WERI-Rb-1 (cell line): ENCODE results near the gene MRPL1.

Experiments
- DNase-seq: peaks from one replicate; pipeline ENCODE4 v3.0.0-alpha.2; 2020
- H3K27ac ChIP-seq: fragments of 250-450 bp; sonication (Bioruptor Pico); 2 replicates; pipeline ENCODE4 v1.5.1; 2020; ENCODE audit warnings: mild to moderate bottlenecking, moderate library complexity
- H3K27me3 ChIP-seq: fragments of 250-450 bp; sonication (Bioruptor Pico); 2 replicates; pipeline ENCODE4 v1.5.1; 2021; ENCODE audit warnings: mild to moderate bottlenecking, low read depth, moderate library complexity; ENCODE audit not compliant: insufficient read depth, severe bottlenecking
- H3K36me3 ChIP-seq: fragments of 250-450 bp; sonication (Bioruptor Pico); 2 replicates; pipeline ENCODE4 v1.5.1; 2020; ENCODE audit warnings: mild to moderate bottlenecking, moderate library complexity
- H3K4me3 ChIP-seq: 2 replicates; pipeline ENCODE4 v1.5.1; 2011; ENCODE audit warnings: low read depth, mild to moderate bottlenecking, control low read depth, low read length
- H3K9me3 ChIP-seq: fragments of 250-450 bp; sonication (Bioruptor Pico); 2 replicates; pipeline ENCODE4 v1.5.1; 2021; ENCODE audit warnings: mild to moderate bottlenecking, moderate library complexity; ENCODE audit not compliant: severe bottlenecking
- TF ChIP-seq, protein P1 (sequence below): IDR thresholded peaks from 2 replicates; pipeline ENCODE4 v1.5.1; 2011; ENCODE audit warnings: low read depth, mild to moderate bottlenecking, control low read depth, inconsistent platforms, low read length

MRPL1 gene

DNA sequence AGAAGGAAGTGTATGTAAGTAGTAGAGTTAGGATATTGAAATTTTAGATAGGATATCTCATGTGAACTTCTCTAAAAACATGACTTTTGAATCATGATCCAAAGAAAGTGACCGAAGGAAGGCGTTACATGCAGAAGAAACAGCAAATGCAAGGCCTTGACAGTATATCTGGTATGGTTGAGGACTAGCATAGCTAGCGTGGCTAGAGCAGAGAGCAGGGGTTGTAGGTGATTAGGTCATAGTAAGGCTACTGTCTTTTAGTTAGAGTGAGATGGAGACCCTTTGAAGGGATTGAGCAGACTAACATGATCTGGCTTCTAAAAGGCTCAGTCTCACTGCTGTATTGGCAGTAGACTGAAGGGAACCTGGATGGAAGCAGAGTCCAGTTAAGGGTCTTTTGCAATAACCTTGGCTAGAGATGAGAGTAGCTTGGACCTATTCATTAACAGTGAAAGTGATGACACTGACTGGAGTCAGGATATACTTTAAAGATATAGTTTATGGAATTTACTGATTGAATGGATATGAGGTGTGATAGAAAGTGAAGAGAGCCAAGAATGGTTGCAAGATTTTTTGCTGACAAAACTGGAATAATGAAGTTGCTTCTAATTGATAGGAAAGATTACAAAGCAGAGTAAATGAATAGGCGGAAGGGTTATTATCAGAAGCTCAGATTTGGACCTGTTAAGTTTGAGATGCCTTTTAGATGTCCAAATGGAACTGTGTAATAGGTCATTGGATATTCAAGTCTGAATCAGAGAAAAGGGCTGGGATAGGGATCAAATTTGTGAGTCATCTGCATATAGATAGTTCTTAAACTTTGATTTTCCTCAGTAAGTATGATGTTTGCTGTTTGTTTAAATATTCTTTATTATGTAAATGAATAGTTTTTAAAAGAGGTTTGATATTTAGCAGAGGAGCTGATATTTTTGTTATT is 59.8 kb downstream of the MRPL1 start:
- DNase-seq: no peak
- H3K27ac ChIP-seq: no peak overlapping the region
- H3K9me3 ChIP-seq: no peaks in the 10 kb centered on the region
- no peaks in the 10 kb centered on the region for H3K36me3 ChIP-seq
- TF ChIP-seq, protein P1, sequence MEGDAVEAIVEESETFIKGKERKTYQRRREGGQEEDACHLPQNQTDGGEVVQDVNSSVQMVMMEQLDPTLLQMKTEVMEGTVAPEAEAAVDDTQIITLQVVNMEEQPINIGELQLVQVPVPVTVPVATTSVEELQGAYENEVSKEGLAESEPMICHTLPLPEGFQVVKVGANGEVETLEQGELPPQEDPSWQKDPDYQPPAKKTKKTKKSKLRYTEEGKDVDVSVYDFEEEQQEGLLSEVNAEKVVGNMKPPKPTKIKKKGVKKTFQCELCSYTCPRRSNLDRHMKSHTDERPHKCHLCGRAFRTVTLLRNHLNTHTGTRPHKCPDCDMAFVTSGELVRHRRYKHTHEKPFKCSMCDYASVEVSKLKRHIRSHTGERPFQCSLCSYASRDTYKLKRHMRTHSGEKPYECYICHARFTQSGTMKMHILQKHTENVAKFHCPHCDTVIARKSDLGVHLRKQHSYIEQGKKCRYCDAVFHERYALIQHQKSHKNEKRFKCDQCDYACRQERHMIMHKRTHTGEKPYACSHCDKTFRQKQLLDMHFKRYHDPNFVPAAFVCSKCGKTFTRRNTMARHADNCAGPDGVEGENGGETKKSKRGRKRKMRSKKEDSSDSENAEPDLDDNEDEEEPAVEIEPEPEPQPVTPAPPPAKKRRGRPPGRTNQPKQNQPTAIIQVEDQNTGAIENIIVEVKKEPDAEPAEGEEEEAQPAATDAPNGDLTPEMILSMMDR: no peak
- H3K4me3 ChIP-seq: no peak overlapping the region
- no peaks in the 10 kb centered on the region for H3K27me3 ChIP-seq

DNA sequence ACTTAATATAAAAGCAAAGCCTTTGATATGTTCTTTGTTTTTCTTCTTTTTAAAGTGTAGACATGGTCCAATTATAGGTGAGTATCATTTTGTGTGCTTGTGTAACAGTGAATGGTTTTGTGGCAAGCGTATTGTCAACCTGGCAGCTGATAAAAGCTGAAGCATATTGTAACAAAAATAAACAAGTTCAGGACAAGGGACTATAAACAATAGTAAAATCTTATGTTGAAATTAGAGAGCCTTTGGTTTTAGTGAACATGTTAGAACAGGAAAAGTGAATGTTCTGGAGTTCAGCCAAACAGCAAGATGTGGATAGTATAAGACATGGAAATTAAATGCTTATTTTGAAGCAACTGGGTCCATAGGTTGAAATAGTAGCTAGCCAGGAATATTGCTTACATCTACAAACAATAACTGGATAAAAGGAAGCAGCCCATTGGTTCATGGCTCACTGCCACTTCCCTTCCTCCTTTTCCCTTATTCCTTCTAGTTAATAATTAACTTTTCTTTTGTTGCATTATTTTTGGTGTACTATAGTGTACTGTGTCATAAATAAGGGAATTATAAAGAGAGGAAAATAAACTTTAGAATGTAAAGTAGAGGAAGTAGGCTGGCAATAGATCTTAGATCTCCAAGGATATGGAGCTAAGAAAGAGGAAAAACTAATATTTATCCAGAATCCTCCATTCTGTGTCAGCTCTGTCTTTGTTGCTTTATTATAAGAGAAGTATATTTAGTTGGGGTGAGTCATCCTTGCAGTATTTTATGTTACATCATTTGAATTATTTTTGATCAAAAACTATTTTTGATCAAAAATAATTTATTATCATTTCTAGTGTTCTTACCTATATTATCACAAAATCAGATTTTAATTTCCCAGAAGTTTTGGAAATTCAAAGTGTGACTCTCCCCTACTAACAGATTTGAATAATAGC is 65.6 kb downstream of the MRPL1 start:
- Histone ChIP-seq H3K27ac (no peak overlapping the region), H3K4me3 (no peak overlapping the region), H3K27me3 (no peaks in the 10 kb centered on the region), H3K36me3 (no peaks in the 10 kb centered on the region), H3K9me3 (no peaks in the 10 kb centered on the region)
- TF ChIP-seq, protein P1: no peak
- DNase-seq: no peak

DNA sequence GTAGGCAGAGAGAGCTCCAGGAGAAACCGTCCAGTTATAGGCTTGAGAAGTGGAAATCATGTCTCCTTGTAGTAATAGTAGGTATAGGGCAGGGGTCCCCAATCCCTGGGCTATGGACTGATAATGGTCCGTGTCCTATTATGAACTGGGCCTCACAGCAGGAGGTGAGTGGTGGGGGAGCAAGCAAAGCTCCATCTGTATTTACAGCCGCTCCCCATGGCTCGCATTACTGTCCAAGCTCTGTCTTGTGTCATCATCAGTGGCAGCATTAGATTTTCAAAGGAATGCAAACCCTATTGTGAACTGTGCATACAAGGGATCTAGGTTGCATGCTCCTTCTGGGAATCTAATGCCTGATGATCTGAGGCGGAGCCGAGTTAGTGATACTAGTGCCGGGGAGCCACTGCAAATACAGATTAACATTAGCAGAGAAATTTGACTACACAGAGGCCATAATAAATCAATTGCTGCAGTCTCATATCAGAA is 67.6 kb downstream of the MRPL1 start:
- no peak overlapping the region for H3K4me3 ChIP-seq
- H3K27me3 ChIP-seq: no peaks in the 10 kb centered on the region
- no peak overlapping the region for H3K27ac ChIP-seq
- TF ChIP-seq, protein P1: no peak
- DNase-seq: no peak
- no peaks in the 10 kb centered on the region for H3K9me3 ChIP-seq
- no peaks in the 10 kb centered on the region for H3K36me3 ChIP-seq

DNA sequence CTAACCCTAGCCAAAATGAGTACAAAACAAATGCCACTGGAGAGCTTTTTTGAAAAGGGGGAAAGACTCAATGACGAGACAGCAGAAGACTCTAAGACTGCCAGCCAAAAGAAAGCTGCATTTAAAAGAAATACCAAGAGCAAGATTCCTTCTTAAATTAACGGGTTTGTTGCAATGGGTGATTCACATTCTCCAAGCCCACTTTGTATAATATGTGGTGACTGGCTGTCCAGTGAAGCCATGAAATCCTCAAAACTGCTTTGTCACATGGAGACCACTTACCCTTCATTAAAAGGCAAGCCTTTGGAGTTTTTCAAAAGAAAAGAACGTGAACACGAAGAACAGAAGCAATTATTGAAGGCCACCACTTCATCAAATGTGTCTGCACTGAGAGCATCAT is 68.2 kb downstream of the MRPL1 start:
- no peak for DNase-seq
- H3K36me3 ChIP-seq: no peaks in the 10 kb centered on the region

DNA sequence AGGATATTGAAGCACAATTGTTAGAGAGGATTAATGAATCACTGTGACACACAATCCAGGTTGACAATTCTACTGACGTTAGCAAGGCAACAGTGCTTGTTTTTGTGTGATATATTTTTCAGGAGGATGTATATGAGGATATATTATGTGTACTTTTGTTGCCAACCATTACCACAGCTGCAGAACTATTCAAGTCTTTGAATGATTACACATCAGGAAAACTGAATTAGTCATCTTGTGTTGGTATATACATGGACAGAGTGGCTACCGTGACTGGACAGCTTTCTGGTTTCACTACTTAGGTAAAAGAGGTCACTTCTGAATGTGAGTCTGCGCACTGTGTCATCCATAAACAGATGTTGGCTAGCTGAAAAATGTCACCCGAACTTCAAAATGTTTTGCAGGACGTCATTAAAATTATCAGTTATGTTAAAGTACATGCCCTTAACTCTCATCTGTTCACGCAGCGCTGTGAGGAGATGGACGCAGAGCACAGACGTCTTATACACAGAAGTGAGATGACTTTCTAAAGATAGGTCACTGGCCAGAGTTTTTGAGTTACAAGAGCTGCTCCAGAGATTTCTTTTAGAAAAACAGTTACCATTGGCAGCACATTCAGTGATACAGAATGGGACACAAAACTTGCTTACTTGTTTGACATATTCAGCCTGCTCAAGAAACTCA is 69.0 kb downstream of the MRPL1 start:
- no peak overlapping the region for H3K27ac ChIP-seq
- no peak for DNase-seq

More for the DNA sequence above, 68.2 kb downstream of the MRPL1 start:
- no peaks in the 10 kb centered on the region for H3K9me3 ChIP-seq
- TF ChIP-seq, protein P1: no peak
- no peak overlapping the region for H3K4me3 ChIP-seq
- no peak overlapping the region for H3K27ac ChIP-seq
- H3K27me3 ChIP-seq: no peaks in the 10 kb centered on the region

More for the DNA sequence above, 69.0 kb downstream of the MRPL1 start:
- H3K9me3 ChIP-seq: no peaks in the 10 kb centered on the region
- H3K4me3 ChIP-seq: no peak overlapping the region
- no peaks in the 10 kb centered on the region for H3K36me3 ChIP-seq
- TF ChIP-seq, protein P1: no peak
- no peaks in the 10 kb centered on the region for H3K27me3 ChIP-seq
